ENCODE results near the gene ADAT3. TPM values are rescaled to one million over a fixed set of nuclear protein-coding genes. Genes with fewer than 3 reads are reported as not detected.
A peak's percentile ranks its signal among the peaks of the same experiment; 100 is the strongest.

ADAT3 gene
- total RNA-seq, result 1 to 10 TPM; 1.8 to 5.3 (median 2.7) TPM
- long read RNA-seq, result 0 reads

GRCh38 chr19:1905110-1905862 is at the start of gene ADAT3, which contains the start of gene SCAMP4:
ADAT3 (plus strand) TSS chr19:1905399; CDS start chr19:1912048, 6,649 bp downstream.
SCAMP4 (plus strand) TSS chr19:1905399; CDS start chr19:1915020, 9,621 bp downstream.
- peak within 1 kb of the TSS; percentile 51 to 72 (median 63) for H3K4me3 ChIP-seq
- under 1% methylated on average over 13 of the region's 92 CpGs for WGBS (ENCODE audit: insufficient coverage, low coverage, low lambda C conversion rate, missing lambda C conversion rate)
- H3K27me3 ChIP-seq, result no peaks in the 10 kb centered on the region
- intact Hi-C loops (cut with DNase I), result no loop called here
- ATAC-seq (peak; percentile 91 to 97 (median 94)), DNase-seq (peak; percentile 100)
- H3K27ac ChIP-seq, result peak within 1 kb of the TSS; percentile 31 to 79 (median 48)
- no peaks in the 10 kb centered on the region for H3K36me3 ChIP-seq
- TF ChIP-seq CTCF (IDR thresholded peaks at IDR 0.05), result no peak
- TF ChIP-seq POLR2A (IDR thresholded peaks at IDR 0.05), result peak; percentile 80
- H3K9me3 ChIP-seq, result no peaks in the 10 kb centered on the region
- H3K4me1 ChIP-seq, result peaks cover 0 to 13% (median 0%) of the 10 kb centered on the region in 4 donors

- Histone ChIP-seq H3K4me1 (peaks cover 0 to 53% (median 16%) of the 10 kb centered on the region in 4 donors), H3K9me3 (no peaks in the 10 kb centered on the region), H3K27ac (peak overlapping the region; percentile 49 to 89 (median 77)), H3K4me3 (peak overlapping the region in 2 of 3 donors; percentile 10 to 19), H3K27me3 (no peaks in the 10 kb centered on the region), H3K36me3 (no peaks in the 10 kb centered on the region)
- 55% methylated on average over 6 of the region's 13 CpGs for WGBS (ENCODE audit: insufficient coverage, low coverage, low lambda C conversion rate, missing lambda C conversion rate)
- no peak for ATAC-seq
- peak; percentile 40 to 66 (median 60) for DNase-seq
- intact Hi-C loops (cut with DNase I), result no loop called here
- no peak for TF ChIP-seq CTCF (IDR thresholded peaks at IDR 0.05)
- no peak for TF ChIP-seq POLR2A (IDR thresholded peaks at IDR 0.05)
Measured at GRCh38 chr19:1855828-1856255, 49.4 kb upstream of the ADAT3 start.

GRCh38 chr19:1856345-1856697 is 48.9 kb upstream of the ADAT3 start:
- no peaks in the 10 kb centered on the region for H3K9me3 ChIP-seq
- DNase-seq (no peak), ATAC-seq (no peak)
- 60% methylated on average over 1 of the region's 6 CpGs for WGBS (ENCODE audit: insufficient coverage, low coverage, low lambda C conversion rate, missing lambda C conversion rate)
- H3K4me1 ChIP-seq, result peaks cover 0 to 55% (median 18%) of the 10 kb centered on the region in 4 donors
- intact Hi-C loops (cut with DNase I), result no loop called here
- H3K36me3 ChIP-seq, result no peaks in the 10 kb centered on the region
- H3K27me3 ChIP-seq, result no peaks in the 10 kb centered on the region
- H3K4me3 ChIP-seq, result peak overlapping the region; percentile 19 to 45 (median 34)
- TF ChIP-seq CTCF (IDR thresholded peaks at IDR 0.05) (no peak), POLR2A (IDR thresholded peaks at IDR 0.05) (no peak)
- peak overlapping the region; percentile 49 to 89 (median 77) for H3K27ac ChIP-seq

GRCh38 chr19:1856698-1857603 is 48.2 kb upstream of the ADAT3 start:
- intact Hi-C loops (cut with DNase I), result no loop called here
- TF ChIP-seq CTCF (IDR thresholded peaks at IDR 0.05), result no peak
- peak; percentile 28 for TF ChIP-seq POLR2A (IDR thresholded peaks at IDR 0.05)
- no peaks in the 10 kb centered on the region for H3K9me3 ChIP-seq
- peak; percentile 92 to 95 (median 94) for DNase-seq
- peaks cover 0 to 61% (median 21%) of the 10 kb centered on the region in 4 donors for H3K4me1 ChIP-seq
- H3K36me3 ChIP-seq, result no peaks in the 10 kb centered on the region
- no CpG with 5 or more reads among the region's 73 CpGs for WGBS (ENCODE audit: insufficient coverage, low coverage, low lambda C conversion rate, missing lambda C conversion rate)
- peak overlapping the region; percentile 34 to 45 (median 36) for H3K4me3 ChIP-seq
- H3K27me3 ChIP-seq, result no peaks in the 10 kb centered on the region
- peak; percentile 66 to 72 (median 69) for ATAC-seq
- H3K27ac ChIP-seq, result peak overlapping the region; percentile 69 to 89 (median 77)
